HG03432 (cell line): ENCODE data around the gene C2CD4A.
"Not testable (repeated sequence)": the region's sequence is repeated elsewhere in the genome, so short reads cannot be mapped to it uniquely, and the experiment has no call there.

Source experiments
- ATAC-seq: cut with Tn5 transposase; IDR thresholded peaks from one replicate; pipeline ENCODE4 v1.9.1; 2021; ENCODE audit warnings: mild to moderate bottlenecking, moderate library complexity; ENCODE audit not compliant: unreplicated experiment

Gene C2CD4A

DNA sequence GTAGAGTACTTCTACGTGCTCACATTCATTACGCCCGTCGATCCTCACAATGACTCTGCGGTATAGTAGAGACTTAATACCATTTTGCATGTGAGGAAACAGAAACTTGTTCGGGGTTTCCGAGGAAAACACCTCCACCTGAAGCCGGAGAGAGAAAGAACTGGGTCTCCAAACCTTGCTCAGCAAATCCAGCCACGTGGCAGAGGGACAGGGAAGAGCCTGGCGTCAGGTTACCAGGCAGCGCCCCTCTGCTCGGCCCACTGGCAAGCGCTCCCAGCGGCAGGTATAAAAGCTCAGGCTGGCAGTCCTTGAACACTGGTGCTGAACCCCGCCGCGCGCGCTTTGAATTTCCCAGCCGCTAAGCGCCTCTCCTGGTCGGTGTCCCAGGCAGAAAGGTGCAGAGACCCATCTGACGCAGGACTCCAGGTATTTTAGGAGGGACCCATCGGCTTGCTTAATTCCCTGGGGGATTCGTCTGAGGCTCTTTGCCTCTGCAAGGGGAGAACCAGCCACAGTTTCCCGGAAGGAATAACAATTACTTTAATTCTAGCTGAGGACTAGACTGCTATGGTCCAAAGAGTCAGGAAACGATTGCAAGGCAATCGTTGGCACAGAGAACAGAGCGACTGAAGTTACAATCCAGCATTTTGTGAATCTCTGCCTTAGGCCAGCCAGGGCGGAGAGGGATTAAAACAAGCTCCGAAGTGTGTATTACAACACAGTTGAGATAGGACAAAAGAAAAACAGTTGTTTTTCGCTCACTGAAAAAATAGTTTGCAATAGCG is at the start of gene C2CD4A:
Gene C2CD4A, plus strand, starts transcription at position 315 of the 785 bp plus-strand sequence. CDS start 637 bp downstream, outside the sequence.
- ATAC-seq = peak; percentile 49

DNA sequence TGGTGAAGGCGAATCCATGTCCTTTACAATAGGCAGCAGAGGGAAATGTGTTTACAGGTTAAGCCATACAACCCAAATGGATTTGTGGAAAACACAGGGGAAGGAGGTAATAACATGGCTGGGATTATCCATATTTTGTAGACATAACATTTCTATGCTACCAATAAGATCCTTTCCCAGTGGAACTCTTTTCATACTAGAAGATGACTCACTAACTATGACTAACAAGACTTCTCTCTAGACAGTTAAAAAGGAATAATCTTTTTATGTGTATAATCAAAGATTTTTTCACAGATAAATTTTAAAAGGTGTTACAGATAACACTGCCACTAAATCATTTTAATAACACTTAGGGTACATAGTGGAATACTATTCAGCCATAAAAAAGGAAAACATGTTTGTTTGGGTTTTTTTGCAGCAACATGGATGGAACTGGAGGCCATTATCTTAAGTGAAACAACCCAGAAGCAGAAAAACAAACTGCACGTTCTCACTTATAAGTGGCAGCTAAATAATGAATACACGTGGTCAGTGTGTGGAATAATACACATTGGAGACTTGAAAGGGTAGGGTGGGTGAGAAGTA is 46.1 kb upstream of the C2CD4A start:
- ATAC-seq = no peak

- no peak for ATAC-seq
These were observed 44.7 kb upstream of the C2CD4A start for GRCh38 chr15:62021991-62022600.

GRCh38 chr15:62026487-62027262 is 40.1 kb upstream of the C2CD4A start:
- no peak for ATAC-seq

GRCh38 chr15:62027263-62027565 is 39.6 kb upstream of the C2CD4A start:
- no peak for ATAC-seq

DNA sequence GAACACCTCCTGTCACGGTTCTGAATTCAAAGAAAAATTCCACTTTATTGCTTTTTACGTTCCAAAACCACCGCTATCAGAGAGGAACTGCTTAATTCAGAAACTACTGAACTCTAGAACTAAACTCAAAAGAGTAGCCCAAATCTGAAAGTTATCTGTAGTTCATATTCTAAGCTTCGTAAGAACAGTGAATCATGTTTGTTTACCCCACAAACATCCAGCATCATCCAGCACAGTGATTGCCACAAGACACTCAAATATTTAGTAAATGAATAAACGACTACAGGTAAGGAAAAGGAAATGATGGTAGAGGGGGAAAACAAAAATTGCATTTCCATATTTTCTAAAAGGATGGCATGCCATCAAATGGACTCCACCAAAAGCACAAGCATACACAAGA is 38.9 kb upstream of the C2CD4A start:
- no peak for ATAC-seq

- ATAC-seq = no peak
These were observed 31.4 kb upstream of the C2CD4A start for GRCh38 chr15:62035256-62035924.

- ATAC-seq = peak; percentile 79
These were observed 20.6 kb upstream of the C2CD4A start for GRCh38 chr15:62046078-62046743.

GRCh38 chr15:62047282-62047827 is 19.4 kb upstream of the C2CD4A start:
- no peak for ATAC-seq

DNA sequence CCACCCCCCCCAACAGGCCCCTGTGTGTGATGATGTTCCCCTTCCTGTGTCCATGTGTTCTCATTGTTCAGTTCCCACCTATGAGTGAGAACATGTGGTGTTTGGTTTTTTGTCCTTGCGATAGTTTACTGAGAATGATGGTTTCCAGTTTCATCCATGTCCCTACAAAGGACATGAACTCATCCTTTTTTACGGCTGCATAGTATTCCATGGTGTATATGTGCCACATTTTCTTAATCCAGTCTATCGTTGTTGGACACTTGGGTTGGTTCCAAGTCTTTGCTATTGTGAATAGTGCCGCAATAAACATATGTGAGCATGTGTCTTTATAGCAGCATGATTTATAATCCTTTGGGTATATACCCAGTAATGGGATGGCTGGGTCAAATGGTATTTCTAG is 18.5 kb upstream of the C2CD4A start:
- ATAC-seq = not testable (repeated sequence)

DNA sequence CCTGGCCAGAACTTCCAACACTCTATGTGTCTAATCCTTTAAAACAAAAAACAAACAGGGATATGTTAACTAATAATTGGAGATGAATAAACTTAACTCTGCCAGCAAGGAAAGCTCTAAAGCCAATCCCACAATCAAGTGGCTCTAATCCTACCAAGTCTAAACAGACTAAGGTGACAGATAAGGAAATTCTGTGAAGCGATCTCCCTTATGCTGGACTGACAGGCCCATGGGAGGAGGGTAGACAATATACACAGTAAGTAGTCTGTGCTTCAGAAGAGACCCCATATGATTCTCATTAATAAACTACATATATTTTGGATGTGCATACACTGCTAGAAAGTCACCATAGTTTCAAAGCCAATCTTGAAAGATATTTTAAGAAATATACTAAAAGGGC is 16.7 kb upstream of the C2CD4A start:
- no peak for ATAC-seq

DNA sequence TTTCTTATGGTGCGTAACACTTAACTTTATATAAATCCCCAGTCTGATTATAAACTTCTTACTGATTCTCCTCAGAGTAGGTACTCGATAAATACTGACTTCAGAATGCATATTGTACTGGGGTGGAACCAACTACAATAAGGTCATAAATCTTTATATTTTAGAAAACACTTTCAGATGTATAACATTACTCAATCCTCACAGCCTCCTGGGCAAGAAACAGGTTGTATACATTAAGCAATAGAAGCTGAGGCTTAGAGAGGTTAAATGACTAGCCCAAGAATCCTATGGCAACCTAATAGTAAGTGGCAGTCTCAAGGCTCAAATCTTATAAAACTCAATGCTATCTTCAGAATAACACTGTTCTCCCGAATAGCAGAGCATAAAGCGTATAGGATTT is 15.6 kb upstream of the C2CD4A start:
- ATAC-seq = no peak

GRCh38 chr15:62052713-62053112 is 14.1 kb upstream of the C2CD4A start:
- ATAC-seq = no peak

DNA sequence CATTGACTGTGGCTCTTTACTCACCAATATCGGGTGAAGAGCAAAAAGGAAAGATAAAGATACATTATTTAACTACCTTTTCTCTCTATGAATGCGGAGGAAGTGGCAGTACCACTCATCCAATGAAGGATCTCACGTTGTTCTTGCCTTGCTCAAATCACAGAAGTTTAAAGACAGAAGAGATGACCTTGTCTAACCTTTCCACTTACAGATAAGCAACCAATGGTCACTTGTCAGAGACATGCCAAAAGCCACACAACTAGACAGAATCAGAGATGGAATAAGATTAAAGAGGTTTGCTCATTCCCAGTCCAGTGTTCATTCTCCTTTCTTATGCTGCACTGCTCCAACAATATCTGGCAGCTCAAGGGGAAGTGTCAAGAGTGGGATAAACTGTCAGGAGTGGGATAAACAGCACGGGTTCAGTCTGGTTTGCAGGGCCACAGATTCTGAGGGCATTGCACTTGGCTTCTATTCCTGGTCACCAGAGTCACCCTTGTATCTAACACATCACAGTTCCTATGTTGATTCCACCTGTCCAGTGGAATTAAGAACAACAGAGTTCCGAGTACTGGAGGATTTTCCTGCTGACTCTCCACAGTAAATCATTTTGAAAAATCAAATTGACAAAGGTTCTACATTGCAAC is 13.2 kb upstream of the C2CD4A start:
- ATAC-seq = no peak

GRCh38 chr15:62054979-62055378 is 11.8 kb upstream of the C2CD4A start:
- no peak for ATAC-seq

DNA sequence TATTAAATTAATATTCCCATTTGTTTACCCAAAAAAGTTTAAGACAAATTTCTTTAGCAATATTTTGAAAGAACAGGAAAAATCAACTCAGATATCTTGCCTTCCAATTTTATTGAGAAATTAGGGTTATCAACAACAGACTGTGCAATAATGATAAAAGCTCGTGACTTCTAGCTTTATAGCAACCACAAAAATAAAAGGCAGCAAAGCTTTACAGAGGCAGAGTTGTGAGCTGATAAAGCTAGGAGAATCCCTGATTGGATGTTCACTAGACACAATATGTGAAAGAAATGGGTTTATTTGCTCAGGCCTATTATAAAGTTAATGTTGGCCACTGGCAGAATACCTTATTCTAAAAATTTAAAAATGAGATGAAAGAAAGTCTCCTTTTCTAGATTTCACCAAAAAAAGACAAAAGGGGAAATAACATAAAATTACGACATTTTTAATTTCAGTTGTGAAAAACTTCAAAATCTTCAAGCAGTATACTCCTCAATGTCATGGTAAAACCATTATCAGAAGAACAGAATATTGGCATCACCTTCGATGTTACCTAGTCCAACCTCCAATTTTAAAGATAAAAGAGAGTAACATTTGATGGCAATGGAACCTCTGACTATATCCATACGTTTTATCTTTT is 9.3 kb upstream of the C2CD4A start:
- ATAC-seq = no peak

GRCh38 chr15:62058327-62059028 is 8.3 kb upstream of the C2CD4A start:
- ATAC-seq = no peak

GRCh38 chr15:62059108-62059815 is 7.5 kb upstream of the C2CD4A start:
- no peak for ATAC-seq
